GM18873 (cell line): ENCODE measurements around the gene SEZ6L2.
"Not testable (repeated sequence)": the region's sequence is repeated elsewhere in the genome, so short reads cannot be mapped to it uniquely, and the experiment has no call there.

ENCODE experiments used
- ATAC-seq: cut with Tn5 transposase; IDR thresholded peaks from one replicate; pipeline ENCODE4 v1.9.1; 2021; ENCODE audit warnings: mild to moderate bottlenecking, moderate library complexity, moderate number of reproducible peaks; ENCODE audit not compliant: unreplicated experiment, low FRiP score

Gene SEZ6L2

DNA sequence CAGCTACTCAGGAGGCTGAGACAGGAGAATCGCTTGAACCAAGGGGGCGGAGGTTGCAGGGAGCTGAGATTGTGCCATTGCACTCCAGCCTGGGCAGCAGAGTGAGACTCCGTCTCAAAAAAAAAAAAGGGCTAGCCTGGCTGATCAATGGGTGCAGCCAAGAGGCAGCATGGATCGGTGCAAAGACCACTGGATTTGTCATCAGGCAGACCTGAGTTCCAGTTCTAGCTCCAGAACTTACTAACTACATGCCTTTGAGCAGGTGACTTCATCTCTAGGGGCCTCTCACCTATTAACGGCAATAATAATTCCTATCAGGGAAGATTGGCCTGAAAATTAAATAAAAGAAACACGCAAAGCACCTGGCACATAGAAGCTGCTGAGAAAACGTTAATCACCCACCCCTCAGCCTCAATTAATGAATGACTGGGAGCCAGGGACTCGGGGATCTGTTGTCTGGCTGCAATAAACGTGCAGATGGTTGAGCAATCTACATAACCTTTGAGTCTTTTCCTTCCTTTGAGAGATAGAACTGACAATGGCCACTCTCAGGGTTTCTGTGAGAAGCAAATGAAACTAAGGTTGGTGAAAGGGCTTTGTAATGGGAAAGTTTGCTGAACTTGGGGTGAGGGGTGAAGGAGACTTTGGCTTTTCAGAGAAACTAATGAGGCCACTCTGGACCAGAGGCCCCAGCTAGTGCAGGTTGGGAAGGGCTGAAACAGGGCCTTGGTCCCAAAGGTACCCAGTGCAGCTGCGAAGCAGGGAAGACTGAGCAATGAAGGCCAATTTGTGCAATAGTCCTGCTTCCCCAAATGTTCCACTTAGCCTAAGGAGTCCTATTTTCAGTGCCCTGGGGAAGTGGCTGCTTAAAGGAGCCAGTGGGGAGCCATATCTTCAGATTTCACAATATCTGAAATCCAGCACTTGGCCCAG, 7.6 kb downstream of the SEZ6L2 start:
- no peak for ATAC-seq

DNA sequence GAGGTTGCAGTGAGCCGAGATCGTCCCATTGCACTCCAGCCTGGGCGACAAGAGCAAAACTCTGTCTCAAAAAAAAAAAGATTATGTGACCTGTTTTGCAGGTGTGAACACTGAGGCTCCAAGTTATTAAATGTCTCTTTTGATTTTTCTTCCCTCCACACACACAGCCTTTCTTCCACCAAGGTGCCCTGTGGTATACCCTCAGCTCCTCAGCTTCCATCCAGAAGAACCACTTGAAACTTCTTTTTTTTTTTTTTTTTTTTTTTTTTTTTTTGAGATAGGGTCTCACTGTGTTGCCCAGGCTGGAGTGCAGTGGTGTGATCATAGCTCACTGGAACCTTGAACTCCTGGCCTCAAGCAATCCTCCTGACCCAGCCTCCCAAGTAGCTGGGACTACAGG, 10.0 kb downstream of the SEZ6L2 start:
- not testable (repeated sequence) for ATAC-seq

DNA sequence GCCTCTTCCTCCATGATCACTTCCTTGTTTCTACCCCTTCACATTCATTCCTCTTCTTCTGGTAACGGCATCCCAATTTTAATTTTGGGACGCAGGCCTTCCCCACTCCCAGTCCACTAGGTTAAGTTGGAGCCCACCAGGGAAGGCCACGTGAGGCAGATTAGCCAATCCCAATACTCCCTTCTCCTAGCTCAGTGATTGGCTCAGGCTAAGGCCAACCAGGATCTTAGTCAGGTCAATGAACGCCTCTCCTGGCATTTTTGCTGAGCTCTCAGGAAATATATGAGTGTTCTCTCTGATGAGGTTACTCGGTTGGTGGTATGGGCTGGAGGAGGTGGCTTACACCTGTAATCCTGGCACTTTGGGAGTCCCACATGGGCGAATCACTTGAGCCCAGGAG, 15.4 kb downstream of the SEZ6L2 start:
- no peak for ATAC-seq

DNA sequence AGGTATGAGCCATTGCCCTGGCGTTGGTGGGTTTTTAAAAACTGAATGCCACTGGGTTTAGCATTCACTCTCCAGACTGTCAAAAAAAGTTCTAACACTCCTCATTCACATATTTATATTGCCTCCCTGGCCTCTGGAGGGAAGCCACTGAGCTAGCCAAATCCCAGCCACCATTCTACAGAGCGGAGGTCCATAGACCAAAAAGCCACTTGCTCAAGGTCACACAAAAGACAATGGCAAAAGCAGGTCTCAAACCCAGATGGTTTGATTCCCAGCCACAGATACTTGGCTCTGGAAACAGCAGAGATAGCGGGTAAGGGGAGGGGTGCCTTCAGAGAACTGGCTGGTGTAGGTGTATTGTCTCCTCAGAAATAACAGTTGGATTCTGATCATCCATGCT, 18.3 kb downstream of the SEZ6L2 start:
- ATAC-seq: no peak

DNA sequence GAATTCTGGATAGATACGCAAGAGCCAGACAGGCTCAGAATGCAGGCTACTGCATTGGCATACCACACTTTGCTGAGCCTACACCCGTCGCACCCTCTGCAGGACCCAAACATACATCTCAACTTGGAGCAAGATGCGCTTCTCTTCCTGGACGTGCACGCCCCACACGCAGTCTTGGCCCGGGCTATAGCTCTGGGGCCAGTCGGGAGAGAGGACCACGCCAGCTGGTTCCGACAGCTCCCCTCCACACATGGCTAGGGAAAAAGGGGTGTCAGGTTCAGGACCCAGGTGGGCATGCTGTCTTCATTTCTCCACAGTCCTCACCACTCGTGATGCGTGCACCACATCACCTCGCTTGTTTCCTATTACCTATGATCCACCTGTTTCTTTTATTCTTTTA, 21.2 kb downstream of the SEZ6L2 start:
- ATAC-seq: no peak

DNA sequence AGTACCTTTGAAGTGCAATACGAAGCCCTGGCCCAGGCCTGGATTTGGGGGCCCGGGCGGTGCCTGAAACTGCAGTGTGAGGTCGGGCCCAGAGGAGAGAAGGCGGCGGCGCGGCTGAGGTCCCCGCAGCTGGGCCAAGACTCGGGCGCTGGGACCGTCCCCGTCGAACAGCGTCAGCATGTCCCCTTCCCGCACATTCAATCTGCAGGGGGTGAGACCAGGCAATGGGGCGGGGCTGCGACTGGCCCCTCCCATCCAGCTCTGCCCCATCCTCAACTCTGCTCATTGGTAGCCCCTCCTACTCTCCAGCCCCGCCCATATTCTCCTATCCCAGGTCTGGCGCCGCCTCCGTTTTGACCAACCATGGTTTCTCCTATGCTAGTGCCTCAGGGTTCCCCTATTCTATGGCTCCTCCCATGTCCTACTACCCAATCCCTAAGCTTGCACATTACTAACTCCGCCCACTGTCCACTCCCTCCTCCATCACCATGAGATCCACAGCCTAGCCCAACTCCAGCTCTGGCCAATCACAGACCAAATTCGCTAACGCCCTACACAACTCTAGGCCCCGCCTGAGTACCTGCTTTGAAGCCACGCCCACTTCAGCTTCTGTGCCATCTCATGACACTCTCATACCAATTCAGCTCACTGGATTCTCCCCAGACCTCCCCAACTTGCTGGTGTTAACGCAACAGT, 21.9 kb downstream of the SEZ6L2 start:
- ATAC-seq: no peak

DNA sequence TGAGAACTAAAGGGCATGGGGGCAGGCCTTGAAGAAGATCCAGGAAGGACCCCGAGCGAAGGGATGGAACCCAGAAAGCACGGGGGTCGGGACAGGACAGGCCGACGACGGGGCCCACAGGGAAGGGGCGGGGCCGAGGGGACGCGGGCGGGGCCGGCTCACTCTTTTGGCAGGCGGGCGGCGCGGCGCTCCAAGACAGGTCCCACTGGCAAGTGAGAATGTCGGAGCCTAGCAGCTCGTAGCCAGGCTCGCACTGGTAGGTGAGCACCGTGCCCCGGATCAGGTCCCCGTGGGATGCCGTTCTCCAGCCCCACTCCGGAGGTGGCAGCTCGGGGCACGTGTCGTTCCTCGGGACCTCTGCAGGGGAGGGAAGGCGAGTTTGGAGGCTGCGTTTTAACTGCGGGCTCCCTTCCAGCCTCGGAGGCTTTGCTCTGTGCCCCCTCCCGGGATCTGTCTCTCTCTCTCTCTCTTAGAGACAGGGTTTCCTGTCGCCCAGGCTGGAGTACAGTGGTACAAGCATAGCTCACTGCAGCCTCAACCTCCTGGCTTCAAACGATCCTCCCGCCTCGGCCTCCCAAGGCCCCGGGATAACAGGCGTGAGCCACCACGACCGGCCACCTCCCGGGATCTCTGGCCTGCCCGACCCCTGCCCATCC, 22.6 kb downstream of the SEZ6L2 start:
- no peak for ATAC-seq

DNA sequence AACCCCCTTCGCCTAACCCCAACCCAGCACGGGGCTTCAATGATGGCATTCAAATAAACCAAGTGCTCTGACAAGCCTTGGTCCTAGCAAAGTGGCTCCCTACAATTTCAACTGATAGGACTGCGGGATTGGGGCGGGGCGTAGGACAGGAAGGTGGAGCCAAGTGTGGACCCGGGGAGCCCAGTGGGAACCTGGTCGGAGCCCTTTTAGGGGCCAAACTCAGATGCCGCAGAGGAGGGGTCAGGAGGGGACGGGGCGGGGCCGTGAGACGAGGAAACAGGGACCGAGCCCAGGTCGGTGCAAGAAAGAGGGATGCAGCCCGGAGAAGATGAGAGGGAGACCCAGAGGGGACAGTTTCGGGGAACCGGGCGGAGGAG, 23.1 kb downstream of the SEZ6L2 start:
- ATAC-seq: no peak

DNA sequence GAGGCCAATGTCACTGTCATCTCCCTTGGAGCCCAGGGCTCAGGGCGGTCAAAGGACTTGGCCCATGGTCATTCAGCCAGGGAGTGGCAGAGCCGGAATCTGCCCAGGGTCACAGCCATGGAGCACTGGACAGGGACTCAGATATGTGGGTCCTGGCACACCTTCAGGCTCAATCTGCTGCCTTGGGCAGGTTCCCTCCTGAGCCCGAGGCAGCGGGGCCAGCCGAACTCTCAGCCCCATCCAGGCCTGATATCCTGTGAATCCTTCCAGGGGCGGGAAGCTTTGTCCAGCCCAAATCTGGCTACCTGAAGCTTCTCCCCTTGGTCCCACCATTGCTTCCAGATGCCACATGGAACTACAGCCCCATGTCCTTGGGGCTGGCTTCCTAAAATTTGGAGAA, 24.1 kb downstream of the SEZ6L2 start:
- ATAC-seq: no peak

DNA sequence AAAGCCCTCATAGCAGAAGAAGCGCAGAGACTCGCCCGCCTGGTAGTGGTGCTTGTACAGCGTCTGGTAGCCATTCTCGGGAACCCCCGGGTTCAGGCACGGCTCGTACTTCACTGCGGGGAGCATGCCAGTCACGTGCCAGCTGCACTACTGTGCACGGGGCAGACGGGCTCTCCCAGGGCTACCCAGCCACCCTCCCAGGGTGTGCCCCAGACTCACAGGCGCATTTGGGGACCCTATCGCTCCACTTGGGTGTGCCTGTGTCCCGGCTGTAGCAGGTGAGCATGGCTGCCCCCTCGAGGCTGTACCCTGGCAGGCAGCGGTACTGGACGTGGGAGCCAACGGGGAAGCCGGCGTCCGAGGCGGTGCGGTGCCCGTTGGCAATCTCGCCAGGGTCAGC, 26.0 kb downstream of the SEZ6L2 start:
- ATAC-seq: no peak

DNA sequence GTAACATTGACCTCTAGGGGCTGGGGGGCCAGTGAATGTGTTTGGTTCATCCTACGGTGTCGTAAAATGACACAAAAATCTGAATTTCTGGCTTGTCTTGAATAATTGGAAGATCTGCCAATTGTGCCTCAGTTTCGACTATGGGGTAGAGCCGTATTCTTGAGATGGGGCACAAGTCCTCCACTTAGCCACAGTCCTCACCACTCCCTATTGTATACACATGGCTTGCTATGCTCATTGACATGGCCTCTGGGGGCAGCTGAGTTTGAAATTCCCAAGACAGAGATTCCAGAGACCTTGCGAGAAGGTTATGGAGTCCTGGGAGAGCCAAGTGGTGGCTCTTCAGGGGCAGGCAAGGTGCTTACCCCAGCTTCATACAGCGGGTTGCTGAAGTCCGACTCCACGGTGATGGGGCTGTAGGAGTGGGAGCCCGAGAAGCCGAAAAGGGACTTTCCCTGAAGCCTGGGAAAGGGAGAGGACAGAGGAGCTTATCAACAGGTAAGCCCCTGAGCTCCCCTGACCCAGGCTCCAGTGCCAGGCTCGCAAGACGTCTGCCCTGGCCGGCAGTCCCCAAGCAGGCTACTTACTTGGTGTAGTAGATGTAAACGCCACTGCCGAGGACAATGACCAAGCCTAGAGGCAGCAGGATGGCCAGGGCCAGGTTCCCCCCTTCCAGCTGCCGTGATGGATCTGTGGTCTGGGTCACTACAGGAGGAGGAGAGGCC, 27.4 kb downstream of the SEZ6L2 start:
- no peak for ATAC-seq

DNA sequence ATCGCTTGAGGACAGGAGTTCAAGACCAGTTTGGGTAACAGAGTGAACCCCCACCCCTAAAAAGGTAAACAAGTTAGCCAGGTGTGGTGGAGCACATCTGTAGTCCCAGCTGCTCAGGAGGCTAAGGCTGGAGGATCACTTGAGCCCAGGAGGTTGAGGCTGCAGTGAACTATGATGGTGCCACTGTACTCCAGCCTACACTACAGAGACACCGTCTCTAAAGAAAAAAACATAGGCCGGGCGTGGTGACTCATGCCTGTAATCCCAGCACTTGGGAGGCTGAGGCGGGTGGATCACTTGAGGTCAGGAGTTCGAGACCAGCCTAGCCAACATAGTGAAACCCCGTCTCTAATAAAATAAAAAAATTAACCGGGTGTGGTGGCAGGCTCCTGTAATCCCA, 30.3 kb downstream of the SEZ6L2 start:
- ATAC-seq: not testable (repeated sequence)

DNA sequence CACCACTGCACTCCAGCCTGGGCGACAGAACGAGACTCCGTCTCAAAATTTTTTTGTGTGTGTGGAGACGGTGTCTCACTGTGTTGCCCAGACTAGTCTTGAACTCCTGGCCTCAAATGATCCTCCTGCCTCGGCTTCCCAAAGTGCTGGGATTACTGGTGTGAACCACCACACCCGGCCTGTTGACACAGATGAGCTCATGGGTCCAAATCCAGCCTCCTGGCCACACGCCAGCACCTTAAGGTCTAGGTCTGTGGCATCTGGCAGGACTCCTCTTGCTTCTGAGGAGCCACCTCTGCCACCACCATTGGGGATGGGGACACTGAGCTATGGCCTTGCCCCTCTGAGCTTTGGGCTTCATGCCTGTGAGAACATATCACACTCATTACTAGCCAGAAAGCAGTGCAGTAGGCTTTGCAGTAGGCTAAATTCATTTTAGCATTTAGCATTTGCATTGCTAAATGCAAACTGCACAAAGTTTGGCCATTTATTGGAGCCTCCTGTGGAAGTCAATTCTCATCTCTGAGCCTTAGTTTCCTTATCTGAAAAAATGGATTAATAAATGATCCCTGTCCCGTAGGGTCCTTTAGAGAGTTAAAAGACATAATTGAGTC, 30.8 kb downstream of the SEZ6L2 start:
- no peak for ATAC-seq

DNA sequence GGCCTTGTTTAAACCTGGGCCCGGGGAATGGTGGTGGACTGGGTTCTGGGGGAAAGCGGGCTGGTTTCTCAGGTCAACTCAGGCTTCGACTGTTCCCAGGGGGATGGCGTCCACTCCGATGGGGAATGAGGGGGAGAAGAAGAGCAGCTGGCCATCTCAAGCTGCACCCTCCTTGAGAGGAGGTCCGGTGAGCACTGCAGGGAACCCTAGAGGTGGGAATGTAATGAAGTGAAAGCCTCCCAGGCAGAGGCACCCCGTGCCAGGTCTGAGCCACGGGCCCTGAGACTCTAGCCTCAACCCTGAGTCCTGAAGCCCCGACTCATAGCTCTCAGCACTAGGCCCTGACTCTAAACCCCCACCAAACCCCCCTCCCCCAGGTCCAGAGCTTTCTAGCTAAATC, 35.1 kb downstream of the SEZ6L2 start:
- ATAC-seq: no peak

DNA sequence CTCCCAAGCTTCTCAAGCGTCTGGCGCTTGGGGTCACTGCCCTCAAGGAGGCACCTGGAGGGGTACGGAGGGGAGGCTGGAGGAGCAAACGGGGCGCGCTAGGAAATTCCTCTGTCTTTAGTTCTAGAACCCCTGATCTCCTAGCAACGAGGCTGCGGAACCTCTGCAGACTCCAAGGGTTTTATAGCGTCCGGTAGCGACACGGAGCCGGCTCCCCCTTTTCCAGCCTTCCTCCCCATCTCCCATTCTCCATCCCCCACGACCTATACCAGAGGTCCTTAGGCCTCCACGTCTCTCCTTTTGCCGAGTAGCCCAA, 35.7 kb downstream of the SEZ6L2 start:
- ATAC-seq: no peak

DNA sequence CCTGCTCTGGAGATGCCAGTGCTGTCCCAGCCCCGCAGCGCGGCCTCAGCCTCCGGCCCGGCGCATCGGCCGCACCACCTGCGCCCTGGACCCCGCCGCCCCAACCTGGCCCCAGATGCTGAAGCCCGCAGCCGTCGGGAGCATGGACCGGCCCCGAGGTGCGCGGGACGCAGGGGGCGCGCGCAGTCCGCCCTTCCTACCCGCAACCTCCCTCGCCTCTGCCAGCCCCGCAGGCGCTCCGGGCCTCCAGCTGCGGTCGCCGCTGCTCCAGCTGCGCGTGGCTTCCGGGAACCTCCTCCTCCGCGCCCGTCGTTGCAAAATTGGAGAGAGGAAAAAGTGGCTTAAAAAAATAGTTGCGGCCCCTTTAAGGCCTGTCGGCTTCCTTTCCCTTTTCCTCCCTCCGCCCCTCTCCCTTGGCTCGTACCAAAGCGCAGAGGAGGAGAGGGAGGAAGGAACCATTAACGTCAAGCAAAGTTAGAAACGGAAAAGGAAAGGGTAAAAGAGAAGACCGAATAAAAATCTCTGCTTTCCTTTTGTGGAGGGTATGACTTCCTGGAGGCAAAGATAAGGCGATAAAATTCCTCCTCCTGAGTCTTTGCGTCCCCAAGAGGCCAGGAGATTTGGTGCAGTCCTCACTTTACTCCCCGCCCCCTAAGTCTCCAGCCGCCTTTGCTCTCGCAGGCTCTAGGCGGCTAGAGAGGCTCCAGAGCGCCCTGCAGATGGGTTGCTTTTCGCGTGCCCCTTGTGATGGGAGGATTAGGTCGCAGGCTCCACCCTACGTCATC, 36.3 kb downstream of the SEZ6L2 start, which contains the start of gene CDIPT:
Gene CDIPT (minus strand): TSS at position 343 of the 785 bp plus-strand sequence. CDS start 369 bp downstream, outside the sequence.
- ATAC-seq: peak; percentile 89

DNA sequence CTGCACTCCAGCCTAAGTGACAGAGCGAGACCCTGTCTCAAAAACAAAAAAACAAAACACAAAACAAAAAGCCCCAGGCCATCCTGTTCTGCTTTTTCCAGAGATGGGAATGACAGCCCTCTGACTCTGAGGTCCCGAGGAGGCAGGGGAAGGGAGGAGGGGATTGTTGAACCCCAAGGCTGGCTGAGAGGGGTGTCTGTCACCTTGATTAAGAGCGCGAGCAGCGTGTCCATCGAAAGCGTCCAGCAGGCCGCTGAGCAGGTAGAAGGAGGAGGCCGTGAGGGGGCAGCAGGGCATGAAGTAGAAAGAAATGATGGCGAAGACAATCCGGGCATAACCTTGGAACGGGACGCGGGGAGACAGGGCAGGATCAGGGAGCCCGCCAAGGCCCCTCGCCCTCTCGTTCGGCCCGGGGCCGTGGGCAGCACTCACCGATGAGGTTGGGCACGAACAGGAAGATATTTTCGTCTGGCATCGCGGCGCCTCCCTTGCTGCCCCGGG, 36.9 kb downstream of the SEZ6L2 start:
- no peak for ATAC-seq

DNA sequence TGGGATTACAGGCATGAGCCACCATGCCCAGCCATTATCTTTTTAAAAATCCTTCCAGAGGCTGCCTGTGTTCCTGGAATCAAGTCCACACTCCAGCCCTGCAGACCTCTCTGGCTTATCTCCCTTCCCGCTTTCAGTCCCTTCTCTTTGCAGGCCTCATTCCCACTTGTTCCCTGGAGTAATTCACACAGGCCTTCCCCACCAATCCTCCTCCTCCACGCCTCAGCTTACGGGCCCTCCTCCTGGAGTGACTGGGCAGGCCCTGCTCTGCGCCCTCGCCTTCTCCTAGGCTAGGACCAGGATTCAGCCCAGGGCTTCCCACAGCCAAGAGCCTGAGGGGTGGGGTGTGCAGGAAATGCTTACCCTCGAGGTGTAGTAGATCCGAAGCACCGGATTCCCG, 39.1 kb downstream of the SEZ6L2 start:
- ATAC-seq: no peak

DNA sequence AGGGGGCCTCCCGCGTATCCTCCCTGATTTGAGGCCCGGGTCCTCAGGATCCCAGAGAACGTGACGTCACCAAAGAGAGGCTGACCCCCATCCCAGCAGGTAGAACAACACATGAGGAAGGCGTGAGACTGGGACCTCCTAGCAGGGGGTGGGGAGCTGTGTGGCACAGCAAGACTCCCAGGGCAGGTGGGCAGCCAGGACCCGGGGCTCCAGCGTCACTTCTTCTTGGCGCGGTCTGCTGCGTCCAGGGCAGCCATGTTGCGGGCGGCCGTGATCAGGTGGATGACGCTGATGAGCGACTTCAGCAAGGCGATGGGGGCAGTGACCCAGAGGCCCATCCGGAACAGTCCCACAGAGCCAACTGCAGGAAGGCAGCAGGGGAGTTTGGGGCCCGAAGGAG, 40.4 kb downstream of the SEZ6L2 start:
- ATAC-seq: no peak
